Activated CD4-positive, alpha-beta T cell treated with anti-CD3 and anti-CD28 coated beads, Interleukin-2, Interleukin-4, amounts not matched to agents 100 ng/mL and 50 ng/mL, durations not matched to agents 16 hours and 8 hours (primary cell): Measurements from ENCODE around the gene NXN.
"Not testable (repeated sequence)": the region's sequence is repeated elsewhere in the genome, so short reads cannot be mapped to it uniquely, and the experiment has no call there.

ENCODE experiments used
- DNase-seq: peaks from one replicate; pipeline ENCODE4 v3.0.0-alpha.2; 2020; ENCODE audit warnings: low spot score

The NXN gene

DNA sequence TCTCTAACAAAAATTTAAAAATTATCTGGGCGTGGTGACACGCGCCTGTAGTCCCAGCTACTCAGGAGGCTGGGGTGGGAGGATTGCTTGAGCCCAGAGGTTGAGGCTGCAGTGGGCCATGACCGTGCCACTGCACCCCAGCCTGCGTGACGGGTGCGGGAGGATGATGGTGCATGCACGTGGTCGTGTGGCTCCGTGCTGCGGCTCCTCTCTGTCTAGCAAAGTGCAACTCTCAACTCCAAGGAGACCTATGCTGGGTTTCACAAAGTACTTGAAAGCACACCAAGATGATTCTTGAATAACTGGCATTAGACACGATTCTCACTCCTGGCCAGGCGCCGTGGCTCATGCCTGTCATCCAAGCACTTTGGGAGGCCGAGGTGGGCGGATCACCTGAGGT is 25.8 kb downstream of the NXN start:
- DNase-seq = no peak

DNA sequence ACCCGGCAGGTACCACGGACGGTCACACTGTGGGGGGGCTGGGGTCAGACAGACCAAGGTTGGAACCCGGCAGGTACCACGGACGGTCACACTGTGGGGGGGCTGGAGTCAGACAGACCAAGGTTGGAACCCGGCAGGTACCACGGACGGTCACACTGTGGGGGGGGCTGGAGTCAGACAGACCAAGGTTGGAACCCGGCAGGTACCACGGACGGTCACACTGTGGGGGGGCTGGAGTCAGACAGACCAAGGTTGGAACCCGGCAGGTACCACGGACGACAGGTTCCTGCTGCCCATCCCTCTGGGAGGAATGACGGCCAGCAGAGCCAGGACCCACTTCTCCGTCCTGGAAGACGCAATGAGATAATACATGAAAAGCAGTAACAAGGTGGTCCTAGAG is 27.0 kb downstream of the NXN start:
- not testable (repeated sequence) for DNase-seq

DNA sequence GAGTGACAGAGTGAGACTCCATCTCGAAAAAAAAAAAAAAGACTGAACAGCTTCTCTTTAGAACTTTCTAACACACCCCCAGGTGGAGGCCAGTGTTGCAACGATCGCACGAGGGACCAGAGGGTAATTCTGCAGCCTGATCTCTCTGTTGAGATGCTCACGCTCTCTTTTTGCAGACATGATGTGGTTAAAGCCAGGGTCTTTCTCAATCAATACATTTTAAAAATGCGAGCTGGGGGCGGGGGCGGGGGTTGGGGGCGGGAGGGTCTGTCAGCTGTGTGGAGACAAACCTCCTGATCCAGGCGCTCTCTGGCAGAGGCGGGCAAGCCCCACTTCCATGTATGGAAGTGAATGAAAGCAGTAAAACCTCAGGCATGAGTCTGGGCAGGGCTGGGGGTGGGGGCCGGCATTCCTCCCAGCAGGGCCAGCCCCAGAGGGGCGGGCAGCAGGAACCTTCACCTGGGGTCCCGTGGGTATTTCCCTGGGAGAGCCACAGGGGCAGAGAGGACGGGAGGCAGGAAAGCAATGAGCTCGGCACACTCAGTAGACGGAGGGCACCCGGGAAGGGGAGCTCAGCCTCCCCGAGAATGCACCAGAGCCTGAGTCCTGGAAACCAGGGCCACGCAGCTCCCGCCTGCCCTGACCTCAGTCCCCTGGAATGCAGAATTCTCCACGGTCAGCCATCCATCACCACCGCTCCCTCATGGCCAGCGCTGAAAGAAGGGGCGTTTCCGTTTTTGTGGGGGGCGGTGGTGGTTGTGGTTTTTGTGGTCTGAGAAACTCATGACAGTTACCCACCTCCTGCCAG is 28.0 kb downstream of the NXN start:
- DNase-seq = no peak

DNA sequence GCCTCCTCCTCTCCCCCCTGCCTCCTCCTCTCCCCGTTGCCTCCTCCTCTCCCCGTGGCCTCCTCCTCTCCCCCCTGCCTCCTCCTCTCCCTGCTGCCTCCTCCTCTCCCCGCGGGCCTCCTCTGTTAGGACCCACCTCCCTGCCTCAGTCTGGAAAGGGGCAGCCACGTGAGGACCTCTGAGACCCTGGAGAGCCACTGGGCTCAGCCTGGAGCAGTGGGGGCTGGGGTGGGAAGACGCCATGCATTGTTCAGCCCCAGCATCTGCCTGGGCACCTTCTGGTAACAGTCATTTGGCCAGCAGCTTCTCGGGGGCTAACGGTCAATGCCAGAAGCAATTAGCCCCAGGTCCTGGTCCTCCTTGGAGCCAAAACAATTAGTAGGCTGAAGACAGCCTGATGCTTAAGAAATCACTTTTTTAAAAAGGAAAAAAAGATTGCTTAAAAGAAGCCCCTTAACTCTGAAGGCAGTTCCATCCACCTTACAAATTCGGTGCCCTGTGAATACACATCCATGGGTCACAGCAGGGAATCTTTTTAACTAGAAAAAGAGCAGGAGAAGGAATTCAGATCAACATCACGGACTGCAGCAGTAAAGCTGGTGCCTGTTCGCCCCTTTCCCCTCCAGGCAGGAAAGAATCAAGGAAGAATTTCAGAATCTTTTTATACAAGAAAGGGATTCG is 29.8 kb downstream of the NXN start:
- no peak for DNase-seq

DNA sequence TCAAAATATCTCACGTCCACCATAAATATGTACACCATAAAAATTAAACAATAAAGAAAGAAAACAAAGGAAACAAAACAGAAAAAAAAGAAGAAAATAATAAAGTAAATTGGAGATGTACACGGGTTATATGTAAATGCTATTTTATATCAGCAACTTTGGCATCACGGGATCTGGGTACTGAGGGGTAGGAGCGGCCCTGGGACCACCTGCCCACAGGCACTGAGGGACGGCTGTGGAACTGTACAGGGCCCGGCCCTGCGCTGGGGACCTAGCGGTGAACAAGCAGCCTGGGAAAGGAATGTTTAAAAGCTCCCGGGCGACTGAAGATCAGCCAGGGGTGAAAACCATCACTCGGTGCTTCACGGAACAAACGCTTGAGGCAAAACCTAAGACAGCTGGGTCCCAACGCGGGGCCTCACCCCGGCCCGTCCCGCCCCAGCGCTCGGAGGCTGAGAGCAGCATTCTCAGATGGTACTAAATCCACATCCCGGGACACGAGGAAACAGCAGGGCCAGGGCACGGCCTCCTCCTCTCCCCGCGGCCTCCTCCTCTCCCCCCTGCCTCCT is 31.2 kb downstream of the NXN start:
- no peak for DNase-seq

DNA sequence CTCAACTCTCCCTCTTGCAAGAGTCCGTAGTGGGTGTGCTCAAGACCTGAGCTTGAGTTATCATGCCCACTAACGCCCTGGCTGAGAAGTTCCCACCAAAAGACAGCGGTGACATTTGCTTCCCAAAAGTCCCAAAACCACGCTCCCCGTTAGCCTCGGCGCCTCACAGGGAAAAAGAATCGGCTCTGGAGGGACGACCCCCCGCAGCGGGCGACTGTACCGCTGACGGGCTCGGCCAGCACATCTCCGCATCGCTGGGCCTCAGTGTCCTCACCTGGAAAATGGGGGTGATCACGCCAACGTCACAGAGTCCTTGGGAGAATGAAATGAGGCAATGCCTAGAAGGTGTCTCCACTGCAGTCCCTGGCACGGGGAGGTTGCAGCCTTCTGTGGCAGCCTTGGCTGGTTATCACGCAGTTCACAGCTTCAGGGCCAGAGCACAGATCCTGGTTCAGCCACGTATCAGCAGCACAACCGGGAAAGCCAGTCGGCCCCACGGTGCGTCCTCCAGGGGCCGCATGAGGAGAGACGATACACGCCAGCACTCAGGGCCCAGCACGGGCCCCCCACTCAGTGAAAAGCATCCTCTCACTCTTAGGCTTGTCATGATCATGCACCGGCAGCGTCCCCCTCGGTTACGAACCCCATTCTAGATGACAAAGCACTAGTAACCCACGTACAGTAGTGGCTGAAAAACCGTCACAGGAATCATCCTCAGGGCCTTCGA is 32.9 kb downstream of the NXN start:
- DNase-seq = no peak

DNA sequence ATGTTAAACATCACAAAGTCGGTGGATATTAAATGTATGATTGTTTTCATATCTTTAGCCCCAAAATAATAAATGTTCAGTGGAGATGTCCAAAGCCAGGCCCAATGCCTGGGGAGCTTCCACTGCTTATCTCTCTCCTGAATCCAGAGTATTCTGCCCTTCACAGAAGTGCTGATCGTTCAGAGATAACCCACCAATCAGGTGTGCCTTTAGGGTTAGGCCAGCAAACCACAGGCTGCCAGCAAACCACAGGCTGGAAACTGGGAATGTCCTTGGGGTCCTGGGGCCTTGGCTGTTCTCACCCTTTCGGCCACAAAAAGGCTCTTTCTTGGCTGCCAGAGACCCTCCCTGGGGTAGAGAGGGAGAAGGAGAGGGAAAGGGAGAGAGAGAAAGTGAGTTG is 33.9 kb downstream of the NXN start:
- no peak for DNase-seq

DNA sequence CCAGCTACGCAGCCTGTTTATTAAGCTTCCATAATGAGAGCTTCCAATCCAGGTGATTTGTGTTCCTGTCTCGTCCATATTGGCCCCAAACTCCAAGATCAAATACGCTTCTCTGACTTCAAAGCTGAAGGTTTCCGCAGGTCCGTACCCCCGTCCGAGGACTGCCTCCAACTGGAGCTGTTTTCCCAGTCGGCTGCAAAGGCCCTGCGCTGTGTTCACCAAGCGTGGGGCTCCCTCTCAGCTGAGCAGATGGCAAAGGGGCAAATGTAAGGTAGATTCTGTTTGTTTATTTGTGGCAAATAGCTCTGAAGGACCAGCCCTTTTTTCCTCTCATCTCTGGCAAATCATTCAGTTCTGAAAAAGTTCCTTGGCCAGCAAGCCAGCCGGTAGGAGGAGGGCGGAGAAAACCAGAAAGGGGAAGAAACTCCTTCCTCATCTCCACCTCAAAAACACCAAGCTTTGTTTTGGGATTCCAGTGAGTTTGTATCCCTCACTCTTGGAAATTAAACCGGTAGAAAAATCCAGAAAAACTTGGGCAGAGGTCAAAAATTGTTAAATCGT is 35.2 kb downstream of the NXN start:
- no peak for DNase-seq

DNA sequence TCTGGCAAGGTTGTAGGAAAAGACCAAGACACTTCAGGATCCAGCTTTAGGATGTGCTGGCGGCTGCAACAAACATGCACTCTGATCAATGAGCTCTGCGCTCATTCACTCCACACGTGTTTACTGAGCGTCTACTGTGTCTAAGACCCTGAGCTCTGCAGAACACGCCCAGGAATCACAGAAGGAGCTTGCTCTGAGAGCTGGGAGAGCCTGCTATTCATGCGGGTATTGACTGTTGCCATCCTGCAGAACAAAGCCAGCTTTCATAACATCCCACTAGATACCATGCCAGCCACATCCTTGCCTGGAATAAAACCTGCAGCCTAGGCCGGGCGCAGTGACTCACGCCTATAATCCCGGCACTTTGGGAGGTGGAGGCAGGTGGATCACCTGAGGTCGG is 44.1 kb downstream of the NXN start:
- DNase-seq = no peak

DNA sequence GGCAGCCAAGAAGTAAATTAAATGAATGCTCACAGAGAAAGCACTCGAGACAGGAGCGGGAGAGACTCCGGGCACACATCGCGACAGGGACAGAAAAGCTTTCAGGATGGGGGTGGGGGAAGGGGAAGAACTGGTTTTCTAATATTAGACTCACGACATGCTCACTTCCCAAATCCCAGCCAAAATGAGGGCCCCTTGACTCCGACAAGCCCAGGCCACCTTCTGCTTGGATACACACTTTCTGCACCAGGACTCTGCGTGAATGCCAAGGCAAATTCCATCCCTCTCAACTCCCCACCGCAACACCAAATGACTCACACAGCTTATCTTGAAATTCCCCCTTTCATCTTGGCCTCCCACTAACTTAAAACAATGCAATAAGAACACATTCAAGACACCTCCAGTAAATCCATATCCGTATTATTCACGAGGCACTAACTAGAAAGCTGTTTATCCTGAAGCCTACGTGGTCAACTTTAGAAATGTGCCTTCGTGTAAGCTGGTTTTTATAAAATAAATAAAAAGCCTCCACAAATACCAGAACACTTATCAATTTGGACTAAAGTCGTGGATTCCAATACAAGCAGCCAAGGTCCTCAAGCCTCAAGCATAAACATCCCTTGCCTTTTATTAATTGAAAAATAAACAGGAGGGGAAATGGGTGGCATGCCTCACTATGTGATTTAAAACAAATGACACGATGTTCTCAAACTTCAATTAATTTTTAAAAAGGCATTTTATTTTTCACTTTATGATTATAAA is 46.1 kb downstream of the NXN start:
- DNase-seq = no peak

DNA sequence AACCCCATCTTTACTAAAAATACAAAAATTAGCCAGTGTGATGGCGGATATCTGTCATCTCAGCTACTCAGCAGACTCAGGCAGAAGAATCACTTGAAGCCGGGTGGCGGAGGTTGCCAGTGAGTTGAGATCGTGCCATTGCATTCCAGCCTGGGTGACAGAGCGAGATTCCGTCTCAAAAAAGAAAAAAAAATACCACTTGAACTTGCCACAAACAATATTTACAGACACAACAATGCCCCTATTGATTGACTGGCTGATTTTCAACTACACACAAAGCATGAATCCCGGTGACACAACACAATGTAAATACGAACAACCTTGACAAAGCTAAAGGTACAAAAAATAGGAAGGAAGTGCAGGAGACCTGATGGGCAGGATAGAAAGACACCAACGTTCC is 49.3 kb downstream of the NXN start:
- DNase-seq = no peak

DNA sequence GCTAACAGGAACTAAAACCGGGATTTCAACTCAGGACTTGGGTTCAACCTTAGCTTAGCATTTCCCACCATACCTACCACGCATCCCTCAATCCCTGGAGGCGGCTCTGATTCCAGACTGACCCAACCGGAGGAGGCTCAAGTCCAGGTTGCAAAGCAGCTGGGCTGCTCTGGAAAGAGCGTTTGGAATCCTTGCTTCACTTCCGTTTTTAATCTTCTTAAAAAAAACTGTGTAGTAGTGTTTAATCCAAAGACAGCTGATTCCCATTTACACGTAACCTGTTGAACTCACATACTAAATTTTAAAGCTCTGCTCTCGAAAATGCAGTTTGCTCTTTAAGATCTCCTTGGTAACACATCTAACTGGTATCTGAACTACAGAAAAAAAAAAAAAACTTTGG is 50.0 kb downstream of the NXN start:
- DNase-seq = no peak

DNA sequence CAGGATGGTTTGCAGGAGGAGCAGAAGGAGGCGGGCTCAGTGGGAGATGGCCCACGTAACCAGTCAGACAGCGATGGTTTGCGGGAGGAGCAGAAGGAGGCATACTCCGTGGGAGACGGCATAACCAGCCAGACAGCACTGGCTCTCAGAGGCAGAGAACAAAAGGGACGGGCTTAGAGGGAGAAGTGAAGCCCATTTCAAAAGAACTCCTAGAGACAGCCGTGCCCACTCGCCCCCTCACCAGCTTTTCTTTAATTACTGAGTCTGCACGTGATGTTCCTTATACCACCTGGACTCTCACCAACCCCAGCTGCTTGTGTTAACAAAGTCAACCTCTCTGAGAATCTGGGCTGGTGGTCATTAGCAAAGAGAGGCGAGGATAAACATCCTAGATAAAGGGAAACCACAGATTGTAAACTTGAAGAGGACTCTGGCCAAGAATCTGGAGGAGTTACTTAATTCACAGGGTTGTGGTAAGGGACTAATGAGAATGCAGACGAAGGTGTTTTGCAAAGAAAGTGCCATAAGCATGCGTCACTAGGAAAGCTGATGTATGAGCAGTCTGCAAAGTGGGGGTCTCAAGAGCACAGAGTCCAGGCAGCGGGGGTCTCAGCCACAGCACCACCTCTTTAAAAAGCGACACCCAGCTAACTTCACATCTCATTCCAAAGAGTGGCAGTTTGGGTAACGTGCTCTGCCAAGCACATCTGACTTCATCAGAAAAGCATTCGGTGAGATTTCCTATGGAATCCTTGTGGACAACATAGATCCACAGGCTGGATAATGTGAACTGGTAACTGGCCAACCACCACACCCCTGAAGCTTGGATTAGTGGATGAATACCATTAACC is 51.7 kb downstream of the NXN start:
- no peak for DNase-seq

DNA sequence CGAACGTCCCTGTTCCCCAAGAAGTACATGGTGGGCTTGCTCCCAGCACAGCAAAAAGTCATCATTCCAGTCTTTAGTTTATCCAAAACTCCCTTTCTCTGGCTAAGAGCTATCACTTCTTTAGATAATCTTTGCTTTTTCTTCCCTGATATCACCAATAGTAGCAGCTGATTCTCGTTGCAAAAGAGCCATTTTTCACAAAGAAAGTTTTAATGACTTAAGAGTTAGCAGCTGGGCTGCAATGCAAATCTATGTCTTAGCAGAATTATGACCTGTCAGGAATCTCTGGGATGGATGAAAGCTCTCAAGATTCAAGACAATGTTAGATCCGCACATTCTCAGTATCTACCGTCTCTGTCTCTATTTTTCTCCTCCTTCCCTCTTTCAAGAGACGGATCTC is 53.8 kb downstream of the NXN start:
- DNase-seq = no peak

DNA sequence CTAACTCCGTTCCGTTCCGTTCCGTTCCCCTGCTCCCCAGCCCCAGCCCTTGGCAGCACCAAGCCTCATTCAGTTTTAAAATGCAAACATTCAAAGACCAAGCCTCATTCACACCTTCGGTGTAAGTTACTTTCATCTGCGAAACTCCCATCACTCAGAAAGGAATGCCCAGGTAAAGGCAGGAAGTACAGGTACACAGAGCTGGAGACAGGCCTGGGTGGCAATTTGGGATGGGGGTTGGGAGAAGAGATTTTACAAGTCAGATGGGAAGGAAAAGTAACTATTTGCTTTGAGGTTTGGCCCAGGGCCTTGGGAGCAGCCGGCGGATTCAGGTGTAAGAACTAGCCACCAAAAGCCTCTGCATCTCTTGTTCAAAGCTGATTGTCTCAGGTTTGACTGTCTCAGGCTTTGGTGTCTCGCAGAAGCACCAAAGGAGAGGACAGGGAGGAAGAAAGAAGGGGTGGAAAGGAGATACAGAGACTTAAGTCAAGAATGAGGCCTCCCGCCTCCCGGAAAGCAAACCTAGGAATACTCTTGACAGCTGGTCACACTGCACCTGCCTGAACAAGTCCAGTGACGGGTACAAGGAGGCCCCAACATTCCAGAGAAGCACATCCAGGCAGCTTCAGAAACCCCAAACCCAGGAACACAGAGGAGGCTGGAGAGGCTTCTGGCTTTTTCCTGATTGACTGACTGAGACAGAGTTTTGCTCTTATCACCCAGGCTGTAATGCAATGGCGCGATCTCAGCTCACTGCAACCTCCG is 54.7 kb downstream of the NXN start:
- no peak for DNase-seq

DNA sequence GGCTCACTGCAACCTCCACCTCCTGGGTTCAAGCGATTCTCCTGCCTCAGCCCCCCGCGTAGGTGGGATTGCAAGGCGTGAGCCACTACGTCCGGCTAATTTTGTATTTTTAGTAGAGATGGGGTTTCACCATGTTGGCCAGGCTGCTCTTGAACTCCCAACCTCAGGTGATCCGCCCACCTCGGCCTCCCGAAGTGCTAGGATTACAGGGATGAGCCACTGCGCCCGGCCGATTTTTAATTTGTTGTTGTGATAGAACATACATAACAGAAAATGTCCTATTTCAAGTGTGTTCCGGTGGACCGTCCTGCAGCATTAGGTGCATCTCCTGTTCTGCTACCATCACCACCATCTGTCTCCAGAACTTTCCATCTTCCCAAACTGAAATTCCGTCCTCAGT is 55.3 kb downstream of the NXN start:
- not testable (repeated sequence) for DNase-seq

DNA sequence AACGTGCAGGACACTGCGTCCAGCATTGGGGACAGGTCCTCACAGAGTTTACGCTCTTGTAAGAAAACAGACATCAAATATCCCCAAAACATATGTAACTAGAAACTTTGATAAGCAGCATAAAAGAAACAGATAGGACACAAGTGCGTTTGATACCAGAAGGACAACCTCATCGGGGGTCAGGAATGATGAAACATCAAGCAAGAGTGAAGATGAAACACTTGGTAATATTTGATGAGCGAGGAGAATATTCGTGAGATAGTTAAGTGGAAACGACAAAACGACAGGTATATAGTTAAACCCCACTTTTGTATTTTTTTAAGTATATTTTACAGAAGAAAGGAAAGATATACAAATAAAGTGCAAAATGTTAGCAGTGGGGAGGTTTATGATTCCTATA is 55.9 kb downstream of the NXN start:
- no peak for DNase-seq

DNA sequence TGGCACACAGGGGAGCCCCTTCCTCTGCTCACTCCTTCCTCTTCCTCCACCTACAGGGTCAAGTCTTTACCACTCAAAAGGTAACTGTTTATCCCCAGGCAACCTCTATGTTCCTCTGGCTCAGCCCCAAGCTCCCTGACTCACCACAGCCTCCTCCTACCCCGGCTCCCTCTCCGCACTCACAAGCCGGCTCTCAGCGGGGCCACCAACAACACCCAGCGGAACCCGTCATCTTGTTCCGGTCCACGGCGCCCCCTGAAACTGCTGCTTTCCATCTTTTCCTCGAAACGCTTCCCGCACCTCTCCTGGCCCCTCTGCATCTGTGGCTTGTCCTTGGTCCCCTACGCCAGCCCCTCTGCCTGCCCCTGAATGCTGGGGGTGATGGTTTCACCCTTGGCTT is 58.4 kb downstream of the NXN start:
- no peak for DNase-seq

DNA sequence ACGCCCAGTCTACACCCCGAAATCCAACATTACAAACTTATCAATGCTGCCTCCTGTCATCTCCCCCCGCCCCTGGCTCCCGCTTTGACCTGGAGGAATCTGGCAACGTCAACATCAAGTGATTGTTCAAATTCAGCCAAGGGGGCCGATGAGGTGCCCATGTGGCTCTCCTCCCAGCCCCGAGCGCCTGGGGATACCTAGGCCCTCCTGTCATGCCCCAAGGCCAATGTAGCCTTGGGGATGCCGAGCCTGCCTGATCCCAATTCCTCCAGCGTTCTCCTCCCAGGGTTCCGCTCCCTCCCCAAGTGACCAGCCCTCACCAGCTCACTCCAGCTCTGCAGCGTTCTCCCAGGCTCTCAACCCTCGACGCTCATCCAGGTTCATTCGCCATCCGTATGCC is 59.4 kb downstream of the NXN start:
- no peak for DNase-seq
